ENCODE data around the gene SIAE.

DNA sequence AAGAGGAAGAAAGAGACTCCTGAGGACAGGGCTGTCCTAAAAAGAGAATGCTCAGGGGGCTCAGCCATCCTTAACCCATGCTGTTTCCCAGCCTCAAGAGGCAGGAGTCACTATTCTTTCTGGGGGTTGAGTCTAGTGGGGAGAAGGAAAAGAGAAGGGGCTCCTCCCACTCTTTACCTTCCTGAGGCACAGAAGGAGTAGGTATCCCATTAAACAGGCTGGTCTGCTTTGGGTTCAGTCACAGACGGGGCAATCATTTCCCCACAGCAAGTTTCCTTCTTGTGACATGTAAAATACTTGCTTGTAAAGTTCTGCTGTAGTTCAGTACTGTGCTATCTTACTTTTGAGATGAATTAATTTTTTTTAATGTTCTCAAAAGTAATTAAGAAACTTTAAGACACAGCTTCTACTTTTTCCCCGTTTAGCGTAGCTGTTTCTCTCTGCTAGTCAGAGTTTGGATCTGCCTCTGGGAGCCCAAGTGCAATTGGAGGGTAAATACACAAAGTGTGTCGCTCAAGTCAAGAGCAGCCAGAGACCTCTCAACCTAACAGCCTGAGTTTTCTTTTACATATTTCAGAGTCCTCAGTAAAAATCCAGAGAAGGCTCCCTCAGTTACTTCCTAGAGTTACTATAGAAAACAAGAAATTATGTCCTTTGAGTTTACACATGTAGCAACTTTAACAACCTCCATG, 88.7 kb downstream of the SIAE start:
- TF ChIP-seq, protein P1, sequence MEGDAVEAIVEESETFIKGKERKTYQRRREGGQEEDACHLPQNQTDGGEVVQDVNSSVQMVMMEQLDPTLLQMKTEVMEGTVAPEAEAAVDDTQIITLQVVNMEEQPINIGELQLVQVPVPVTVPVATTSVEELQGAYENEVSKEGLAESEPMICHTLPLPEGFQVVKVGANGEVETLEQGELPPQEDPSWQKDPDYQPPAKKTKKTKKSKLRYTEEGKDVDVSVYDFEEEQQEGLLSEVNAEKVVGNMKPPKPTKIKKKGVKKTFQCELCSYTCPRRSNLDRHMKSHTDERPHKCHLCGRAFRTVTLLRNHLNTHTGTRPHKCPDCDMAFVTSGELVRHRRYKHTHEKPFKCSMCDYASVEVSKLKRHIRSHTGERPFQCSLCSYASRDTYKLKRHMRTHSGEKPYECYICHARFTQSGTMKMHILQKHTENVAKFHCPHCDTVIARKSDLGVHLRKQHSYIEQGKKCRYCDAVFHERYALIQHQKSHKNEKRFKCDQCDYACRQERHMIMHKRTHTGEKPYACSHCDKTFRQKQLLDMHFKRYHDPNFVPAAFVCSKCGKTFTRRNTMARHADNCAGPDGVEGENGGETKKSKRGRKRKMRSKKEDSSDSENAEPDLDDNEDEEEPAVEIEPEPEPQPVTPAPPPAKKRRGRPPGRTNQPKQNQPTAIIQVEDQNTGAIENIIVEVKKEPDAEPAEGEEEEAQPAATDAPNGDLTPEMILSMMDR (IDR thresholded peaks at IDR 0.05): no peak
- TF ChIP-seq POLR2A (IDR thresholded peaks at IDR 0.05) (no peak), EP300 (IDR thresholded peaks at IDR 0.05) (no peak)

Data from gastroesophageal sphincter (tissue), 3 donors.